SK-N-MC (cell line): ENCODE data around the gene PAXIP1.

Experiments
- FOXP2 ChIP-seq: optimal IDR thresholded peaks from 2 replicates; pipeline ENCODE3; 2011; ENCODE audit warnings: mild to moderate bottlenecking, moderate library complexity; ENCODE audit not compliant: insufficient read depth; ENCODE audit errors: extremely low read length, control extremely low read depth
- POLR2AphosphoS5 ChIP-seq: IDR thresholded peaks from 2 replicates; pipeline ENCODE4 v1.6.1; 2012; ENCODE audit warnings: mild to moderate bottlenecking, low read depth, low read length, borderline replicate concordance

DNA sequence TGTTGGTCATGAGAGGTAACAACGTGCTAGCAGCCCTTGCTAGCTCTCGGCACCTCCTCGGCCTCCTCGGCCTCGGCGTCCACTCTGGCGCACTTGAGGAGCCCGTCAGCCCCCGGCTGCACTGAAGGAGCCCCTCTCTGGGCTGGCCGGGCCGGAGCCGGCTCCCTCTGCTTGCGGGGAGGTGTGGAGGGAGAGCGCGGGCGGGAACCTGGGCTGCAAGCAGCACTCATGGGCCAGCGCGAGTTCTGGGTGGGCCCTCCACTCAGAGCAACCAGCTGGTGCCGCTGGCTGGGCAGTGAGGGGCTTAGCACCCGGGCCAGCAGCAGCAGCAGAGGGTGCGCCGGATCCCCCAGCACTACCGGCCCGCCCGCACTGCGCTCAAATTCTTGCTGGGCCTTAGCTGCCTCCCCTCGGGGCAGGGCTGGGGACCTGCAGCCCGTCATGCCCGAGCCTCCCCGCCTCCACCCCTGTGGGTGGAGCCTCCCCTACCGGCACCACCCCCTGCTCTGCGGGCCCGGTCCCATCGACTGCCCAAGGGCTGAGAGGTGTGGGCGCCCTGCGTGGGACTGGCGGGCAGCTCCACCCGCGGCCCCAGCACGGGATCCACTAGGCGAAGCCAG is 96.1 kb downstream of the PAXIP1 start:
- TF ChIP-seq POLR2AphosphoS5 (no peak), FOXP2 (no peak)
